ENCODE measurements around the gene MUC5B. TPM values are rescaled to one million over a fixed set of nuclear protein-coding genes. Genes with fewer than 3 reads are reported as not detected.

MUC5B gene
- total and polyA plus RNA-seq, 2 donors (not counting 3 experiments of a cell fraction or from before 2014, with no cell fraction given): not detected

GRCh38 chr11:1261241-1262071 is 38.6 kb downstream of the MUC5B start:
- FAIRE-seq (no peak), DNase-seq (ENCODE audit: low read depth, low spot score) (no peak)
- Histone ChIP-seq H3K9ac (replicated peaks; ENCODE audit: extremely low read depth, insufficient read depth, low read length) (no peak overlapping the region), H3K9me1 (replicated peaks; ENCODE audit: control insufficient read depth, extremely low read depth, insufficient read depth, low read length) (no peaks in the 10 kb centered on the region), H3K4me1 (ENCODE audit: control insufficient read depth, extremely low read depth, insufficient read depth, low read length) (peaks cover 4% of the 10 kb centered on the region), H3K4me3 (replicated peaks in 1 of 3; ENCODE audit: insufficient read depth in 1 of 3, low read depth in 1 of 3, low read length in 3 of 3) (no peak overlapping the region), H3K27ac (ENCODE audit: insufficient read depth, low read depth, low read length) (no peak overlapping the region), H3K27me3 (ENCODE audit: control insufficient read depth in 2 of 2, insufficient read depth in 2 of 2, low read length in 2 of 2) (no peaks in the 10 kb centered on the region), H2AFZ (ENCODE audit: low read depth, low read length) (no peak overlapping the region), H3K9me3 (replicated peaks; ENCODE audit: control insufficient read depth, insufficient read depth, low read length) (no peaks in the 10 kb centered on the region), H3K79me2 (ENCODE audit: control insufficient read depth, insufficient read depth, low read length) (no peaks in the 10 kb centered on the region), H3K36me3 (ENCODE audit: control insufficient read depth in 2 of 2, extremely low read depth in 1 of 2, insufficient read depth in 2 of 2, low read length in 2 of 2) (no peaks in the 10 kb centered on the region), H3K4me2 (ENCODE audit: insufficient read depth, low read length) (no peak overlapping the region), H4K20me1 (replicated peaks; ENCODE audit: control insufficient read depth, extremely low read depth, insufficient read depth, low read length) (no peaks in the 10 kb centered on the region)
- ChIA-PET POLR2A (no interaction called here), CTCF (interaction anchor here (1.5 kb wide), 1 partner anchor 313 kb away, joined by 13 read pairs; no protein-coding TSS in a partner anchor)
- intact Hi-C loops (cut with micrococcal nuclease): loop anchor here (5.0 kb wide), 2 partner anchors 126 to 311 kb away; partner anchors contain the start of genes BRSK2 and DUSP8
- TF ChIP-seq, protein P1, sequence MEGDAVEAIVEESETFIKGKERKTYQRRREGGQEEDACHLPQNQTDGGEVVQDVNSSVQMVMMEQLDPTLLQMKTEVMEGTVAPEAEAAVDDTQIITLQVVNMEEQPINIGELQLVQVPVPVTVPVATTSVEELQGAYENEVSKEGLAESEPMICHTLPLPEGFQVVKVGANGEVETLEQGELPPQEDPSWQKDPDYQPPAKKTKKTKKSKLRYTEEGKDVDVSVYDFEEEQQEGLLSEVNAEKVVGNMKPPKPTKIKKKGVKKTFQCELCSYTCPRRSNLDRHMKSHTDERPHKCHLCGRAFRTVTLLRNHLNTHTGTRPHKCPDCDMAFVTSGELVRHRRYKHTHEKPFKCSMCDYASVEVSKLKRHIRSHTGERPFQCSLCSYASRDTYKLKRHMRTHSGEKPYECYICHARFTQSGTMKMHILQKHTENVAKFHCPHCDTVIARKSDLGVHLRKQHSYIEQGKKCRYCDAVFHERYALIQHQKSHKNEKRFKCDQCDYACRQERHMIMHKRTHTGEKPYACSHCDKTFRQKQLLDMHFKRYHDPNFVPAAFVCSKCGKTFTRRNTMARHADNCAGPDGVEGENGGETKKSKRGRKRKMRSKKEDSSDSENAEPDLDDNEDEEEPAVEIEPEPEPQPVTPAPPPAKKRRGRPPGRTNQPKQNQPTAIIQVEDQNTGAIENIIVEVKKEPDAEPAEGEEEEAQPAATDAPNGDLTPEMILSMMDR (IDR thresholded peaks at IDR 0.05; ENCODE audit: extremely low read depth in 1 of 2, insufficient read depth in 1 of 2, low read depth in 1 of 2, low read length in 2 of 2): no peak
- TF ChIP-seq POLR2A (IDR thresholded peaks at IDR 0.05; ENCODE audit: low read depth, low read length): no peak
- TF ChIP-seq JUN (IDR thresholded peaks at IDR 0.05; ENCODE audit: borderline replicate concordance, insufficient read depth, insufficient read length, low read depth): no peak
- TF ChIP-seq FOS (IDR thresholded peaks at IDR 0.05; ENCODE audit: borderline replicate concordance, insufficient read depth, low read length): no peak
- dilution Hi-C loops (cut with MboI; ENCODE audit: extremely low pct_ligation_motif_present, low sequenced_read_pairs): no loop called here
- no TSS peak for BruUV-seq (replicated peaks)

Measured in endothelial cell of umbilical vein (primary cell).